Cardiac muscle cell (in vitro differentiated cells and primary cell): ENCODE measurements around the gene IGSF21. TPM values are rescaled to one million over a fixed set of nuclear protein-coding genes. Genes with fewer than 3 reads are reported as not detected.

Experiments used
- DNase-seq, 2 donors: peaks; one replicate each; pipeline versions ENCODE4 v3.0.0 to v3.0.0-alpha.2; 2010 to 2017; ENCODE audit warnings: low read depth in 1 of 2, low spot score in 1 of 2
- H3K27ac ChIP-seq: fragments of 200-600 bp; sonication (generic); 2 replicates; pipeline ENCODE4 v1.5.1; 2016
- H3K27me3 ChIP-seq: fragments of 200-600 bp; sonication (generic); 2 replicates; pipeline ENCODE4 v1.6.0; 2016; ENCODE audit warnings: control low read depth
- H3K36me3 ChIP-seq: fragments of 200-600 bp; sonication (generic); 2 replicates; pipeline ENCODE4 v1.5.1; 2016; ENCODE audit warnings: control low read depth
- H3K4me1 ChIP-seq: fragments of 200-600 bp; sonication (generic); 2 replicates; pipeline ENCODE4 v1.8.1; 2017; ENCODE audit warnings: low read depth, mild to moderate bottlenecking, mixed run types
- H3K4me3 ChIP-seq: fragments of 200-600 bp; sonication (generic); 2 replicates; pipeline ENCODE4 v1.5.1; 2016; ENCODE audit warnings: mild to moderate bottlenecking
- H3K9me3 ChIP-seq: fragments of 200-600 bp; sonication (generic); 2 replicates; pipeline ENCODE4 v1.5.1; 2017; ENCODE audit warnings: low read depth, mild to moderate bottlenecking, control low read depth
- CTCF ChIP-seq: IDR thresholded peaks from 2 replicates; pipeline ENCODE4 v1.5.1; 2012; ENCODE audit warnings: low read depth, mild to moderate bottlenecking, low read length
- polyA plus RNA-seq: library from polyadenylated mRNA; unstranded; fragments of >200 nt; fragmentation: Nextera tagmentation; extraction: Ambion mirVana; gene quantifications from 2 replicates; pipeline ENCODE4 v1.2.1, GENCODE V29; 2016
- total RNA-seq: library from RNA; depleted of rRNA; stranded (reverse); fragments of >200 nt; gene quantifications from 2 replicates; pipeline ENCODE4 v1.2.3, GENCODE V29; 2016

IGSF21 gene
- total and polyA plus RNA-seq, 2 experiments from 2014 or later = 0.06 TPM; not detected in 1

- no peak for DNase-seq
- H3K36me3 ChIP-seq = no peaks in the 10 kb centered on the region
- TF ChIP-seq CTCF = no peak
Observed at GRCh38 chr1:18314399-18314798, 206.8 kb downstream of the IGSF21 start.

GRCh38 chr1:18315449-18315848, 207.9 kb downstream of the IGSF21 start:
- no peak for TF ChIP-seq CTCF
- Histone ChIP-seq H3K4me1 (peaks cover 2% of the 10 kb centered on the region), H3K27ac (no peak overlapping the region), H3K36me3 (no peaks in the 10 kb centered on the region), H3K27me3 (no peaks in the 10 kb centered on the region), H3K9me3 (no peaks in the 10 kb centered on the region), H3K4me3 (no peak overlapping the region)
- DNase-seq = no peak

More at GRCh38 chr1:18314399-18314798, 206.8 kb downstream of the IGSF21 start:
- Histone ChIP-seq H3K27me3 (no peaks in the 10 kb centered on the region), H3K27ac (no peak overlapping the region), H3K4me1 (no peaks in the 10 kb centered on the region), H3K9me3 (no peaks in the 10 kb centered on the region), H3K4me3 (no peak overlapping the region)

- Histone ChIP-seq H3K36me3 (no peaks in the 10 kb centered on the region), H3K27me3 (no peaks in the 10 kb centered on the region), H3K27ac (no peak overlapping the region), H3K9me3 (no peaks in the 10 kb centered on the region), H3K4me3 (no peak overlapping the region), H3K4me1 (peaks cover 5% of the 10 kb centered on the region)
- DNase-seq = no peak
- TF ChIP-seq CTCF = no peak
Observed at GRCh38 chr1:18316764-18317163, 209.2 kb downstream of the IGSF21 start.

- Histone ChIP-seq H3K36me3 (no peaks in the 10 kb centered on the region), H3K27me3 (no peaks in the 10 kb centered on the region), H3K9me3 (no peaks in the 10 kb centered on the region), H3K4me3 (no peak overlapping the region), H3K27ac (no peak overlapping the region), H3K4me1 (peaks cover 5% of the 10 kb centered on the region)
- DNase-seq = no peak
- TF ChIP-seq CTCF = no peak
Observed at GRCh38 chr1:18319099-18319498, 211.5 kb downstream of the IGSF21 start.

- peaks cover 5% of the 10 kb centered on the region for H3K4me1 ChIP-seq
- H3K9me3 ChIP-seq = no peaks in the 10 kb centered on the region
- H3K36me3 ChIP-seq = no peaks in the 10 kb centered on the region
- no peak overlapping the region for H3K4me3 ChIP-seq
- H3K27me3 ChIP-seq = no peaks in the 10 kb centered on the region
- no peak for TF ChIP-seq CTCF
- DNase-seq = peak in 1 of 2 donors; percentile 46
- H3K27ac ChIP-seq = no peak overlapping the region
Observed at GRCh38 chr1:18320051-18320450, 212.5 kb downstream of the IGSF21 start.
